Measurements from ENCODE around the gene ANTXR1. TPM values are rescaled to one million over a fixed set of nuclear protein-coding genes. Genes with fewer than 3 reads are reported as not detected.

Gene ANTXR1
- total and polyA plus RNA-seq, 10 donors: 2.8 to 66.7 (median 36.9) TPM

DNA sequence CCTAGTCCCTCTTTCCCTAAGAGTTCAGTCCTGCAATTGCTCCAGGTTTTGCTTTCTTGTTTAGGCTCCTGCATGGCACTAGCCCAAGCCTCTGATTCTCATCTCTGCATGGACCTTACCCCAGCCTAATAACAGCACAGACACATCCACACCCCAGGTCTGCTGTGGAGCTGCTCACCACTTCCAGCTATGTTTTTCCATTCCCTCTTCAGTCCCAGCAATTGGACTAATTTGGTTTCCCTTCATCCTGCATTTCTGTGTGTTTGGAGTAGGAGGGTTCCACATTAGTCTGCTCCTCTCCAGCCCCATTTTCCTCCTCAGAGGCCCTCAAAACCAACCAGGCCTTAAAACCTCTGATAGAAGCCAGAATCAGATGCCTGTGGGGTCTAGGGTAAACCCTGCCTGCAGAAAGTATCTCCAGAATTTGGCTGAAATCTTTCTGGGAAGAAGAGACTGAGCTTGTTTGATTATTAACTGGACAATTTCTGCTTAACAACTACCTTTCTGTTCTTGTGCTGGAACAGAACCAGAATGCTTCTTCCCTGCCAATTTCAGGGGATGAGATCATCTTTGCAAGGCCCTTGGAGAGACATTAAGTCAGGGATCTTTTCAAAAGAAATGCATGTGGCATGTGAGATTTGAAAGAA lies 278.1 kb downstream of the ANTXR1 start:
- intact Hi-C loops (cut with DNase I; ENCODE audit: low total_unique reads): no loop called here
- no peaks in the 10 kb centered on the region for H3K4me1 ChIP-seq
- TF ChIP-seq, protein P1, sequence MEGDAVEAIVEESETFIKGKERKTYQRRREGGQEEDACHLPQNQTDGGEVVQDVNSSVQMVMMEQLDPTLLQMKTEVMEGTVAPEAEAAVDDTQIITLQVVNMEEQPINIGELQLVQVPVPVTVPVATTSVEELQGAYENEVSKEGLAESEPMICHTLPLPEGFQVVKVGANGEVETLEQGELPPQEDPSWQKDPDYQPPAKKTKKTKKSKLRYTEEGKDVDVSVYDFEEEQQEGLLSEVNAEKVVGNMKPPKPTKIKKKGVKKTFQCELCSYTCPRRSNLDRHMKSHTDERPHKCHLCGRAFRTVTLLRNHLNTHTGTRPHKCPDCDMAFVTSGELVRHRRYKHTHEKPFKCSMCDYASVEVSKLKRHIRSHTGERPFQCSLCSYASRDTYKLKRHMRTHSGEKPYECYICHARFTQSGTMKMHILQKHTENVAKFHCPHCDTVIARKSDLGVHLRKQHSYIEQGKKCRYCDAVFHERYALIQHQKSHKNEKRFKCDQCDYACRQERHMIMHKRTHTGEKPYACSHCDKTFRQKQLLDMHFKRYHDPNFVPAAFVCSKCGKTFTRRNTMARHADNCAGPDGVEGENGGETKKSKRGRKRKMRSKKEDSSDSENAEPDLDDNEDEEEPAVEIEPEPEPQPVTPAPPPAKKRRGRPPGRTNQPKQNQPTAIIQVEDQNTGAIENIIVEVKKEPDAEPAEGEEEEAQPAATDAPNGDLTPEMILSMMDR (IDR thresholded peaks at IDR 0.05 in 8 of 11, conservative IDR thresholded peaks at IDR 0.05 in 3 of 11): no peak
- TF ChIP-seq POLR2AphosphoS5 (IDR thresholded peaks at IDR 0.05): no peak

GRCh38 chr2:69291721-69292120 lies 278.7 kb downstream of the ANTXR1 start:
- Histone ChIP-seq H3K27me3 (replicated peaks in 1 of 7) (no peaks in the 10 kb centered on the region), H3K4me3 (no peak overlapping the region), H3K36me3 (no peaks in the 10 kb centered on the region), H3K9me3 (no peaks in the 10 kb centered on the region), H3K27ac (no peak overlapping the region), H3K4me1 (no peaks in the 10 kb centered on the region)
- TF ChIP-seq, protein P1 (IDR thresholded peaks at IDR 0.05 in 8 of 11, conservative IDR thresholded peaks at IDR 0.05 in 3 of 11): no peak
- no peak for TF ChIP-seq POLR2AphosphoS5 (IDR thresholded peaks at IDR 0.05)
- TF ChIP-seq POLR2A (IDR thresholded peaks at IDR 0.05): no peak
- intact Hi-C loops (cut with DNase I; ENCODE audit: low total_unique reads): no loop called here
- DNase-seq: no peak
- WGBS, 5 donors: 92 to 98% (median 94%) methylated on average over 3 of the region's 3 CpGs

More for the DNA sequence above, 278.1 kb downstream of the ANTXR1 start:
- DNase-seq: no peak
- Histone ChIP-seq H3K27me3 (replicated peaks in 1 of 7) (no peaks in the 10 kb centered on the region), H3K27ac (no peak overlapping the region), H3K4me3 (no peak overlapping the region), H3K9me3 (no peaks in the 10 kb centered on the region), H3K36me3 (no peaks in the 10 kb centered on the region)

DNA sequence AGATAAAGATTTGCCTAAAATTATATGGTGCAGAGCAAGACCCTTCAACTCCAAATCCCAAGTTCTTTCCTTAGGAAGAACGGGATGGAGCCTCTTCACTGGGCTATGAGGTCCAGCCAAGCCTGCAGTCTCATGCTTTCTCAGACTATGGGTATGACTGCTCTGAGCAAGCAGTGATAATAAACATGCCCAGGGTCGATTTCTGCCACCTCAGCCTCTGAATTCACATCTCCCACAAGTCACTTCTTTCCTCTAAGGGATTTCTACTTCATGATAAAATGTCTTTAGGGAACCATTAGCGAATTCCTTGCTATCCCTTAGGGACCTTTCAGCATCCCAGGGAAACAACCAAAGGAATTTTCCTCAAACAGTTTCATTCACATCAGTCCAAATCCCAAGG lies 279.3 kb downstream of the ANTXR1 start:
- intact Hi-C loops (cut with DNase I; ENCODE audit: low total_unique reads): no loop called here
- no peaks in the 10 kb centered on the region for H3K27me3 ChIP-seq (replicated peaks in 1 of 7)
- H3K27ac ChIP-seq: no peak overlapping the region
- no peaks in the 10 kb centered on the region for H3K36me3 ChIP-seq
- H3K9me3 ChIP-seq: no peaks in the 10 kb centered on the region
- 59 to 82% (median 75%) methylated on average over 3 of the region's 3 CpGs for WGBS, 5 donors
- TF ChIP-seq POLR2AphosphoS5 (IDR thresholded peaks at IDR 0.05) (no peak), POLR2A (IDR thresholded peaks at IDR 0.05) (no peak)
- TF ChIP-seq, protein P1 (IDR thresholded peaks at IDR 0.05 in 8 of 11, conservative IDR thresholded peaks at IDR 0.05 in 3 of 11): no peak
- no peak for DNase-seq
- H3K4me1 ChIP-seq: no peaks in the 10 kb centered on the region
- H3K4me3 ChIP-seq: no peak overlapping the region

GRCh38 chr2:69296421-69296820 lies 283.4 kb downstream of the ANTXR1 start:
- no peak for DNase-seq
- Histone ChIP-seq H3K27me3 (replicated peaks in 1 of 7) (no peaks in the 10 kb centered on the region), H3K36me3 (no peaks in the 10 kb centered on the region), H3K9me3 (no peaks in the 10 kb centered on the region), H3K27ac (no peak overlapping the region), H3K4me1 (peaks cover 0 to 8% (median 0%) of the 10 kb centered on the region in 6 donors), H3K4me3 (no peak overlapping the region)
- TF ChIP-seq POLR2A (IDR thresholded peaks at IDR 0.05): no peak
- 88 to 95% (median 93%) methylated on average over 3 of the region's 3 CpGs for WGBS, 5 donors
- intact Hi-C loops (cut with DNase I; ENCODE audit: low total_unique reads): no loop called here

- TF ChIP-seq POLR2AphosphoS5 (IDR thresholded peaks at IDR 0.05) (no peak), POLR2A (IDR thresholded peaks at IDR 0.05) (no peak)
- TF ChIP-seq, protein P1 (IDR thresholded peaks at IDR 0.05 in 8 of 11, conservative IDR thresholded peaks at IDR 0.05 in 3 of 11): no peak
- peaks cover 0 to 8% (median 0%) of the 10 kb centered on the region in 6 donors for H3K4me1 ChIP-seq
- H3K4me3 ChIP-seq: no peak overlapping the region
- no peak for DNase-seq
- H3K27me3 ChIP-seq (replicated peaks in 1 of 7): no peaks in the 10 kb centered on the region
- no peaks in the 10 kb centered on the region for H3K36me3 ChIP-seq
- H3K27ac ChIP-seq: no peak overlapping the region
- H3K9me3 ChIP-seq: no peaks in the 10 kb centered on the region
- 91 to 95% (median 94%) methylated on average over 12 of the region's 12 CpGs for WGBS, 5 donors
- intact Hi-C loops (cut with DNase I; ENCODE audit: low total_unique reads): no loop called here
These were observed 284.2 kb downstream of the ANTXR1 start for GRCh38 chr2:69297216-69297615.

All from spleen (tissue), 11 donors.